GM18502 (cell line): ENCODE data around the gene DYNC1I1.

ENCODE experiments used
- ATAC-seq: cut with Tn5 transposase; IDR thresholded peaks from one replicate; pipeline ENCODE4 v1.9.1; 2021; ENCODE audit warnings: mild to moderate bottlenecking; ENCODE audit not compliant: unreplicated experiment, poor library complexity

The DYNC1I1 gene

GRCh38 chr7:96004578-96004977, 232.2 kb downstream of the DYNC1I1 start:
- ATAC-seq: no peak

GRCh38 chr7:96005271-96005670, 232.9 kb downstream of the DYNC1I1 start:
- ATAC-seq: no peak

- no peak for ATAC-seq
Observed at GRCh38 chr7:96009148-96009547, 236.8 kb downstream of the DYNC1I1 start.

GRCh38 chr7:96013836-96014235, 241.5 kb downstream of the DYNC1I1 start:
- ATAC-seq: no peak

GRCh38 chr7:96014617-96015016, 242.3 kb downstream of the DYNC1I1 start:
- ATAC-seq: no peak

GRCh38 chr7:96016056-96016586, 243.8 kb downstream of the DYNC1I1 start:
- no peak for ATAC-seq

- no peak for ATAC-seq
Observed at GRCh38 chr7:96016735-96017134, 244.4 kb downstream of the DYNC1I1 start.

GRCh38 chr7:96017877-96018276, 245.5 kb downstream of the DYNC1I1 start:
- no peak for ATAC-seq

GRCh38 chr7:96021568-96021967, 249.2 kb downstream of the DYNC1I1 start:
- no peak for ATAC-seq

GRCh38 chr7:96023387-96023786, 251.0 kb downstream of the DYNC1I1 start:
- ATAC-seq: no peak

- ATAC-seq: no peak
Observed at GRCh38 chr7:96026010-96026409, 253.7 kb downstream of the DYNC1I1 start.

- ATAC-seq: no peak
Observed at GRCh38 chr7:96026611-96027010, 254.3 kb downstream of the DYNC1I1 start.

GRCh38 chr7:96028729-96029128, 256.4 kb downstream of the DYNC1I1 start:
- no peak for ATAC-seq

GRCh38 chr7:96033009-96033598, 260.8 kb downstream of the DYNC1I1 start:
- no peak for ATAC-seq

GRCh38 chr7:96034940-96035727, 262.8 kb downstream of the DYNC1I1 start:
- no peak for ATAC-seq

- no peak for ATAC-seq
Observed at GRCh38 chr7:96040250-96040772, 268.0 kb downstream of the DYNC1I1 start.

- ATAC-seq: no peak
Observed at GRCh38 chr7:96041171-96041570, 268.8 kb downstream of the DYNC1I1 start.

GRCh38 chr7:96045181-96045580, 272.8 kb downstream of the DYNC1I1 start:
- ATAC-seq: no peak

GRCh38 chr7:96045919-96046318, 273.6 kb downstream of the DYNC1I1 start:
- no peak for ATAC-seq

GRCh38 chr7:96052289-96052688, 279.9 kb downstream of the DYNC1I1 start:
- no peak for ATAC-seq

GRCh38 chr7:96052860-96053470, 280.6 kb downstream of the DYNC1I1 start:
- no peak for ATAC-seq
